DMS114 treated with DMSO at 0.1 percent for 48 hours (cell line): ENCODE data around the gene CD81.

Source experiments
- DNase-seq: peaks from one replicate; lab custom pipeline; 2025; ENCODE audit not compliant: unreplicated experiment; lab: John Stamatoyannopoulos, UW

The CD81 gene

GRCh38 chr11:2434008-2434407, 56.9 kb downstream of the CD81 start:
- DNase-seq, result no peak

- DNase-seq, result no peak
These were observed 57.6 kb downstream of the CD81 start for GRCh38 chr11:2434506-2435255.

- no peak for DNase-seq
These were observed 58.3 kb downstream of the CD81 start for GRCh38 chr11:2435288-2436012.

GRCh38 chr11:2436013-2436520, 59.0 kb downstream of the CD81 start:
- DNase-seq, result no peak

GRCh38 chr11:2436521-2437031, 59.5 kb downstream of the CD81 start:
- DNase-seq, result no peak

- no peak for DNase-seq
These were observed 60.4 kb downstream of the CD81 start for GRCh38 chr11:2437516-2437915.

GRCh38 chr11:2439820-2440219, 62.7 kb downstream of the CD81 start:
- no peak for DNase-seq

- DNase-seq, result no peak
These were observed 63.5 kb downstream of the CD81 start for GRCh38 chr11:2440646-2441045.

GRCh38 chr11:2441171-2441570, 64.1 kb downstream of the CD81 start:
- DNase-seq, result no peak

- no peak for DNase-seq
These were observed 65.5 kb downstream of the CD81 start for GRCh38 chr11:2442589-2442988.

- DNase-seq, result no peak
These were observed 66.3 kb downstream of the CD81 start for GRCh38 chr11:2443406-2443805.

GRCh38 chr11:2443881-2444820, 67.0 kb downstream of the CD81 start, which contains the start of gene TRPM5:
Gene TRPM5, minus strand, starts transcription at chr11:2444514. Its CDS starts 21,478 bp downstream, at chr11:2423036.
- DNase-seq, result no peak

- DNase-seq, result peak; percentile 11
These were observed 68.0 kb downstream of the CD81 start, which contains the start of gene KCNQ1 for GRCh38 chr11:2444821-2445745. Gene KCNQ1, plus strand, starts transcription at chr11:2445008. Its CDS starts 91 bp downstream, at chr11:2445099.

- DNase-seq, result no peak
These were observed 68.8 kb downstream of the CD81 start for GRCh38 chr11:2445746-2446551.

GRCh38 chr11:2446590-2447252, 69.6 kb downstream of the CD81 start:
- DNase-seq, result no peak
